Right atrium auricular region (tissue), 2 donors: ENCODE results near the gene NSD1. TPM values are rescaled to one million over a fixed set of nuclear protein-coding genes. Genes with fewer than 3 reads are reported as not detected.

Experiments used
- DNase-seq: peaks from one replicate; pipeline ENCODE4 v3.0.0-alpha.2; 2019; ENCODE audit warnings: low spot score
- H3K27ac ChIP-seq, 2 donors: fragments of 200-600 bp; sonication (generic); 1 replicate in 1 of 2; 2 replicates in 1 of 2; pipeline ENCODE4 v1.5.1; 2016 to 2019
- H3K27me3 ChIP-seq, 2 donors: fragments of 200-600 bp; sonication (generic); one replicate each; pipeline versions ENCODE4 v1.5.1 to v1.6.0; 2017 to 2019
- H3K36me3 ChIP-seq: fragments of 200-600 bp; sonication (generic); one replicate; pipeline ENCODE4 v1.5.1; 2016
- H3K4me1 ChIP-seq, 2 donors: fragments of 200-600 bp; sonication (generic); one replicate each; pipeline versions ENCODE4 v1.5.1 to v1.6.0; 2017 to 2019
- H3K4me3 ChIP-seq, 2 donors: fragments of 200-600 bp; sonication (generic); 1 replicate in 1 of 2; 2 replicates in 1 of 2; pipeline ENCODE4 v1.5.1; 2017 to 2019; ENCODE audit warnings: mild to moderate bottlenecking in 1 of 2, moderate library complexity in 1 of 2
- H3K9me3 ChIP-seq, 2 donors: fragments of 200-600 bp; sonication (generic); one replicate each; pipeline ENCODE4 v1.5.1; 2019
- CTCF ChIP-seq, 2 donors: fragments of 200-600 bp; sonication (generic); IDR thresholded peaks; one replicate each; pipeline ENCODE4 v1.5.1; 2019; ENCODE audit warnings: antibody characterized with exemption in 2 of 2
- total RNA-seq, 2 donors: library from RNA; depleted of rRNA; stranded (reverse); fragments of >200 nt; gene quantifications; one replicate each; pipeline ENCODE4 v1.1.0, GENCODE V29; 2016

The NSD1 gene
- total RNA-seq, 2 donors from 2014 or later = 25.4 to 26.7 TPM

GRCh38 chr5:177291735-177292134 is 158.2 kb downstream of the NSD1 start:
- Histone ChIP-seq H3K4me1 (peaks cover 0 to 12% of the 10 kb centered on the region in 2 donors), H3K4me3 (no peak overlapping the region), H3K27ac (no peak overlapping the region), H3K9me3 (no peaks in the 10 kb centered on the region), H3K36me3 (peaks cover 93% of the 10 kb centered on the region), H3K27me3 (no peaks in the 10 kb centered on the region)
- no peak for DNase-seq
- TF ChIP-seq CTCF (IDR thresholded peaks at IDR 0.05) = no peak

GRCh38 chr5:177293819-177294581 is 160.4 kb downstream of the NSD1 start:
- no peak for TF ChIP-seq CTCF (IDR thresholded peaks at IDR 0.05)
- DNase-seq = no peak
- Histone ChIP-seq H3K36me3 (peaks cover 70% of the 10 kb centered on the region), H3K27me3 (no peaks in the 10 kb centered on the region), H3K9me3 (no peaks in the 10 kb centered on the region), H3K4me3 (no peak overlapping the region), H3K4me1 (peaks cover 0 to 14% of the 10 kb centered on the region in 2 donors), H3K27ac (no peak overlapping the region)

- Histone ChIP-seq H3K27me3 (no peaks in the 10 kb centered on the region), H3K4me3 (no peak overlapping the region), H3K9me3 (no peaks in the 10 kb centered on the region), H3K36me3 (peaks cover 64% of the 10 kb centered on the region), H3K27ac (no peak overlapping the region), H3K4me1 (peaks cover 0 to 17% of the 10 kb centered on the region in 2 donors)
- no peak for TF ChIP-seq CTCF (IDR thresholded peaks at IDR 0.05)
- DNase-seq = no peak
Observed at GRCh38 chr5:177294632-177295031, 161.1 kb downstream of the NSD1 start.

- H3K4me3 ChIP-seq = no peak overlapping the region
- H3K4me1 ChIP-seq = peaks cover 0 to 30% of the 10 kb centered on the region in 2 donors
- H3K36me3 ChIP-seq = peaks cover 52% of the 10 kb centered on the region
- H3K9me3 ChIP-seq = no peaks in the 10 kb centered on the region
- no peak overlapping the region for H3K27ac ChIP-seq
- no peak for TF ChIP-seq CTCF (IDR thresholded peaks at IDR 0.05)
- H3K27me3 ChIP-seq = no peaks in the 10 kb centered on the region
- DNase-seq = no peak
Observed at GRCh38 chr5:177295924-177296323, 162.4 kb downstream of the NSD1 start.

- Histone ChIP-seq H3K36me3 (peaks cover 47% of the 10 kb centered on the region), H3K4me3 (no peak overlapping the region), H3K9me3 (no peaks in the 10 kb centered on the region), H3K27ac (no peak overlapping the region), H3K27me3 (no peaks in the 10 kb centered on the region), H3K4me1 (peaks cover 0 to 37% of the 10 kb centered on the region in 2 donors)
- no peak for DNase-seq
- TF ChIP-seq CTCF (IDR thresholded peaks at IDR 0.05) = no peak
Observed at GRCh38 chr5:177296581-177296980, 163.0 kb downstream of the NSD1 start.

- H3K36me3 ChIP-seq = peaks cover 33% of the 10 kb centered on the region
- H3K4me1 ChIP-seq = peaks cover 0 to 50% of the 10 kb centered on the region in 2 donors
Observed at GRCh38 chr5:177297922-177298321, 164.3 kb downstream of the NSD1 start.

More at GRCh38 chr5:177297922-177298321, 164.3 kb downstream of the NSD1 start:
- no peak for DNase-seq
- no peaks in the 10 kb centered on the region for H3K27me3 ChIP-seq
- no peak for TF ChIP-seq CTCF (IDR thresholded peaks at IDR 0.05)
- H3K9me3 ChIP-seq = no peaks in the 10 kb centered on the region
- no peak overlapping the region for H3K27ac ChIP-seq
- H3K4me3 ChIP-seq = no peak overlapping the region
